ENCODE results near the gene IQGAP3.

GRCh38 chr1:156538711-156539440 is 33.5 kb downstream of the IQGAP3 start:
- TF ChIP-seq CTCF (IDR thresholded peaks at IDR 0.05): no peak
- no peak for TF ChIP-seq POLR2A (IDR thresholded peaks at IDR 0.05)
